Cardiac muscle cell (in vitro differentiated cells and primary cell): Measurements from ENCODE around the gene NCAPD2. TPM values are rescaled to one million over a fixed set of nuclear protein-coding genes. Genes with fewer than 3 reads are reported as not detected.

Experiments used
- DNase-seq, 2 donors: peaks; one replicate each; pipeline versions ENCODE4 v3.0.0 to v3.0.0-alpha.2; 2010 to 2017; ENCODE audit warnings: low read depth in 1 of 2, low spot score in 1 of 2
- H3K27ac ChIP-seq: fragments of 200-600 bp; sonication (generic); 2 replicates; pipeline ENCODE4 v1.5.1; 2016
- H3K27me3 ChIP-seq: fragments of 200-600 bp; sonication (generic); 2 replicates; pipeline ENCODE4 v1.6.0; 2016; ENCODE audit warnings: control low read depth
- H3K36me3 ChIP-seq: fragments of 200-600 bp; sonication (generic); 2 replicates; pipeline ENCODE4 v1.5.1; 2016; ENCODE audit warnings: control low read depth
- H3K4me1 ChIP-seq: fragments of 200-600 bp; sonication (generic); 2 replicates; pipeline ENCODE4 v1.8.1; 2017; ENCODE audit warnings: low read depth, mild to moderate bottlenecking, mixed run types
- H3K4me3 ChIP-seq: fragments of 200-600 bp; sonication (generic); 2 replicates; pipeline ENCODE4 v1.5.1; 2016; ENCODE audit warnings: mild to moderate bottlenecking
- H3K9me3 ChIP-seq: fragments of 200-600 bp; sonication (generic); 2 replicates; pipeline ENCODE4 v1.5.1; 2017; ENCODE audit warnings: low read depth, mild to moderate bottlenecking, control low read depth
- polyA plus RNA-seq: library from polyadenylated mRNA; unstranded; fragments of >200 nt; fragmentation: Nextera tagmentation; extraction: Ambion mirVana; gene quantifications from 2 replicates; pipeline ENCODE4 v1.2.1, GENCODE V29; 2016
- total RNA-seq: library from RNA; depleted of rRNA; stranded (reverse); fragments of >200 nt; gene quantifications from 2 replicates; pipeline ENCODE4 v1.2.3, GENCODE V29; 2016
- TF ChIP-seq, protein P1 (sequence below): IDR thresholded peaks from 2 replicates; pipeline ENCODE4 v1.5.1; 2012; ENCODE audit warnings: low read depth, mild to moderate bottlenecking, low read length

Gene NCAPD2
- total and polyA plus RNA-seq, 2 experiments from 2014 or later, result 20.2 to 134 TPM

DNA sequence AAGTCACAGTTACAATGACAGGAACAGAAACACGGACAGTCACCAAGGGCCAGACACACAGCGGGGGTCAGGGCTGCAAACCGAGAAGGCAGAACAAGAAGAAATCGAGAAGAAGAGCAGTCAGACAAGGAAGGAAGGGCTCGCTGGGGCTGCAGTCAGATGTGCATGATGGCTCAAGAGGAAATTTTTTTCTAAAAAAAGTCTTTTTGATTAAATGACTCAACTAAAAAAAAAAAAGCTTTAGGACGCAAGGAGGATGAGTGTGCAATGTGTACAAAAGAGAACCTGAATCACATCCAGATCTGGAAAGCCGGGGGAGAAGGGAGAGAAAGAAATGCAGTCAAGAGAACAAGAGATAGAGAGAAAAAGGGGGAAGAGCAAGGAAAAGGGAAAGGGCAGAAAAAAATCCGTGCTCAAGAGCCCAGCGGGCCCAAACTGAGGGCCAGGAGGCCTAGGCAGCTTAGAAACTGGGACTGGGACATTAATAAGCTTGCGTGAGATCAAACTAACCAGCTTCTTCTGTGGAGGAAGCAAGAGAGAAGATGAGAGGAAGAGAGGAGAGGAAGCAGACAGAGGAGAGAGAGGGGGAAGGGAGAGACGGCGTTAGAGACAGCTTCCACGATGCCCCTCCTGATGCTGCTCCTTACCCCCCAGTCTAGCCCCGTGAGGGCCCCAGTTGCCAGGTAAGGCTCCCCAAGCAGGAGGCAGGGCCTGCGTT, 55.2 kb downstream of the NCAPD2 start:
- Histone ChIP-seq H3K27ac (no peak overlapping the region), H3K27me3 (no peaks in the 10 kb centered on the region), H3K4me1 (peaks cover 27% of the 10 kb centered on the region), H3K9me3 (no peaks in the 10 kb centered on the region), H3K4me3 (no peak overlapping the region), H3K36me3 (peaks cover 21% of the 10 kb centered on the region)
- TF ChIP-seq, protein P1, sequence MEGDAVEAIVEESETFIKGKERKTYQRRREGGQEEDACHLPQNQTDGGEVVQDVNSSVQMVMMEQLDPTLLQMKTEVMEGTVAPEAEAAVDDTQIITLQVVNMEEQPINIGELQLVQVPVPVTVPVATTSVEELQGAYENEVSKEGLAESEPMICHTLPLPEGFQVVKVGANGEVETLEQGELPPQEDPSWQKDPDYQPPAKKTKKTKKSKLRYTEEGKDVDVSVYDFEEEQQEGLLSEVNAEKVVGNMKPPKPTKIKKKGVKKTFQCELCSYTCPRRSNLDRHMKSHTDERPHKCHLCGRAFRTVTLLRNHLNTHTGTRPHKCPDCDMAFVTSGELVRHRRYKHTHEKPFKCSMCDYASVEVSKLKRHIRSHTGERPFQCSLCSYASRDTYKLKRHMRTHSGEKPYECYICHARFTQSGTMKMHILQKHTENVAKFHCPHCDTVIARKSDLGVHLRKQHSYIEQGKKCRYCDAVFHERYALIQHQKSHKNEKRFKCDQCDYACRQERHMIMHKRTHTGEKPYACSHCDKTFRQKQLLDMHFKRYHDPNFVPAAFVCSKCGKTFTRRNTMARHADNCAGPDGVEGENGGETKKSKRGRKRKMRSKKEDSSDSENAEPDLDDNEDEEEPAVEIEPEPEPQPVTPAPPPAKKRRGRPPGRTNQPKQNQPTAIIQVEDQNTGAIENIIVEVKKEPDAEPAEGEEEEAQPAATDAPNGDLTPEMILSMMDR, result no peak
- DNase-seq, result peak in 1 of 2 donors; percentile 77

DNA sequence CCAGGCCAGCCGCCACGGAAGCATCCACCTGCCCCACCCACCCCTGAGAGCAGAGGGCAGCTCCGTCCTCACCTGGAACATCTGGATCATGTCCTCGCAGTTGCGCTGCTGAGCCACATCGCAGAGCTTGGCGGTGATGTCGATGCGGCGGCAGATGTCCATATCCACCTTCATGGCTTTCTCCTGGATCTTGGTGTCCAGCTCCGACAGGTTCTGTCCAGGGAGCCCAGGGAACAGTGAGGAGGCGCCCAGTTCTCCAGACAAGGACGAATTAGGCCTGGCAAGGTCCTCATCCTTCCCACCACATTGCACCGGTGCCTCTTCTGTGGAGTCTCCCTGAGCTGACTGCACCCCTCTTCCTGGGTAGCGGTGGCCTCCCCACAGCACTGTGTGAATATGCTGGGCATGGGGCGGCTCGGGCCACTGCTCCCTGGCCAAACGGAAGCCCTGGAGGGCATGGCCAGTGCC, 55.8 kb downstream of the NCAPD2 start:
- Histone ChIP-seq H3K36me3 (peaks cover 21% of the 10 kb centered on the region), H3K4me1 (peaks cover 33% of the 10 kb centered on the region), H3K9me3 (no peaks in the 10 kb centered on the region), H3K4me3 (no peak overlapping the region), H3K27me3 (no peaks in the 10 kb centered on the region), H3K27ac (no peak overlapping the region)
- TF ChIP-seq, protein P1, result no peak
- no peak for DNase-seq

DNA sequence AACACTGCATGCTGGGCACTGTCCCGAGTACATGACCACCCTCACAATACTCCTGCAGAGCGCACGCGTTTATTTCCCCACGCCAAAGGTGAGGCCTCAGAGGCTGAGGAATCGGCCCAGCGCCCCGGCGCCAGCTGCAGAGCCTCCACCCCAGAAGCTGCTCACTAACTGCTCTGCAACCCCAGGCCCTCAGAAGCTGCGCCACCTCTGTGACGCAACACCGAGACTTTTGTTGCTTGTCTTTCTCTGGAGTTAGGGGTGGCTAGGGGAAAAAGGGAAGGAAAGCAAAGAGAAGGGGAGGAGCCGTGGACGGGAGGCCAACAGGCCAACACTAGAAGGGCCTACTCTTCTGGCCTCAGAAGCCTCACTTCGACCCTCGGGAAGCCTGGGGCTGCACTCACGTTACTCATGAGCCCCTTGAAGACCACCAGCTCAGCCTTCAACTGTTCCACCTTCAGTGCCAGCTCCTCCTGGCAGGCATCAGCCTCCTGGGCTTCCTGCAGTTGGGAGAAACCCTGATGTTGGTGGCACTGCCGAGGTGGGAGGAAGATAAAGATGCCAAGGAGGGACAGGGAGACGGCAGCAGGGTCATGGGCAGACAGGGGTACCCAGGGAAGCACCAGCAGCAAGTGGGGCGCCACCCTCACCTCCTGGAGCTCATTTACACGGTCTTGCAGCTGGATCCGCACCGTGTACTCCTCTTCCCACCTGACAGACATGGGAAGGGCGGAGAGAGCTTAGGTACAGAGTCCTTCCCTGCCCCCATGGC, 56.6 kb downstream of the NCAPD2 start:
- H3K27me3 ChIP-seq, result no peaks in the 10 kb centered on the region
- H3K4me1 ChIP-seq, result peaks cover 34% of the 10 kb centered on the region
- no peak for DNase-seq
- H3K4me3 ChIP-seq, result no peak overlapping the region
- H3K36me3 ChIP-seq, result peaks cover 21% of the 10 kb centered on the region
- peak overlapping the region; percentile 87 for H3K27ac ChIP-seq
- no peaks in the 10 kb centered on the region for H3K9me3 ChIP-seq
- TF ChIP-seq, protein P1, result no peak

DNA sequence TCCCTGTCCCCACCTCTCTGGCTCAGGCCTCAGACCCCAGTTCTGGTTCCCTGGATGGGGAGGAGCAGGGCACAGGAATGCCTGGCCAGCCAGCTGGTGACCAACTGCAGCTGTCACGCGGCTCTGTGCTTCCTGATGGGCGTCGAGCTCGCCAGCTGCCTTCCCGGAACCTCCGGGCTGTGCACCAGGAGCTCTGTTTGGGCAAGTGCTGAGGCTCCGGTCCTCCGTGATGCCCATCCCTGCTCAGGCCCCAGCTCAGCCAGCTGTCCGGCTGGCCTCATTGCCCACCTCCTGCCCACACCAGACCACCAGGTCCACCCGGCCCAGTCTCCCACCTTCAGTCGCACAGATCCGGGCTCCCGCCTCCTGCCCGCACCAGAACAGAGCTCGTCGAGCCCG, 57.2 kb downstream of the NCAPD2 start:
- no peak for DNase-seq
- H3K27ac ChIP-seq, result peak overlapping the region; percentile 87
- H3K9me3 ChIP-seq, result no peaks in the 10 kb centered on the region
- no peak overlapping the region for H3K4me3 ChIP-seq
- H3K4me1 ChIP-seq, result peaks cover 34% of the 10 kb centered on the region
- H3K27me3 ChIP-seq, result no peaks in the 10 kb centered on the region
- TF ChIP-seq, protein P1, result no peak
- H3K36me3 ChIP-seq, result peaks cover 16% of the 10 kb centered on the region

DNA sequence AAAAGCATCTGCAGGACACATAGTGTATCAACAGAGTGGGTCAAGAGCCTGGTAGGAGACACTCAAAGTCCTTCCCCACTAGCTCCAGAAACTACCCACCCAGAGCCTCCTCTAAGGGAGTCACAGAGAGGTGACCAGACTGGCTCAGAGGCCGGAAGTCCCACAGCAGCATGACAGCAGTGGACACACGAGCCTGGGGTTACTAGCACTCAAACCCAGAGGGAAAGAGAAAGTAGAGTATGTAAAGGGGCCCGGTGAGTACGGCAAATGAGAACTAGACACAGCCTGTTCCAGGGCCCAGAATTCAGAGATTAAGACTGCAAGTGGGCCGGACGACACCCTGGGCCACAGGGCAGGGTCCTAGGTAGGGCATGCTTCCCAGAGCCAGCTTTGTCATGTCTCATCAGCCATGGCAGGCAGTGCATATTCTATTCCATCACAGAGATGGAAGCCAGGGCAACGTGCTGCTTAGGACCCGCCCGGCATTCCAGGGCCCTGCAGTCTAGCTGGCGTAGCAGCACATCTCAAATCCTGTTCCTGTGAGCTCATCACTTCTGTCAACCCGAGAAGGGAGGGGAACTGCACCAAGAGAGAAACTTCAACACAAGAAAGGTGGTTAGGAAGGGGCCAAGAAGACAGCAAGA, 57.7 kb downstream of the NCAPD2 start:
- peak in 1 of 2 donors; percentile 68 for DNase-seq
- Histone ChIP-seq H3K27me3 (no peaks in the 10 kb centered on the region), H3K4me3 (no peak overlapping the region), H3K9me3 (no peaks in the 10 kb centered on the region), H3K36me3 (peaks cover 15% of the 10 kb centered on the region), H3K27ac (peak overlapping the region; percentile 87), H3K4me1 (peaks cover 34% of the 10 kb centered on the region)
- TF ChIP-seq, protein P1, result no peak
